Caco-2 (cell line): ENCODE results near the gene FAM174C. TPM values are rescaled to one million over a fixed set of nuclear protein-coding genes. Genes with fewer than 3 reads are reported as not detected.

Experiments
- BruUV-seq: library from RNA; stranded (reverse); fragments of 400-500 nt; replicated peaks from 2 replicates; lab custom pipeline; 2021; lab: Mats Ljungman, UMichigan
- CTCF ChIA-PET: fragments of 300-600 bp; sonication (Branson Sonifier 250); formaldehyde crosslinking; loops from one replicate; lab custom pipeline; 2022; ENCODE audit warnings: antibody characterized with exemption; lab: Charles Lee
- POLR2A ChIA-PET: fragments of 300-600 bp; sonication (Branson Sonifier 250); formaldehyde crosslinking; loops from one replicate; lab custom pipeline; 2022; ENCODE audit warnings: antibody characterized with exemption; lab: Charles Lee
- DNase-seq, 2 experiments: peaks; one replicate each; pipeline versions ENCODE4 v3.0.0 to v3.0.0-alpha.2; 2020 to 2022
- H3K27me3 ChIP-seq: replicated peaks from 2 replicates; pipeline ENCODE4 v1.6.0; 2011; ENCODE audit warnings: low read length; ENCODE audit not compliant: control insufficient read depth, insufficient read depth
- H3K36me3 ChIP-seq: 2 replicates; pipeline ENCODE4 v1.5.1; 2011; ENCODE audit warnings: low read length; ENCODE audit not compliant: control insufficient read depth, insufficient read depth
- H3K4me1 ChIP-seq: fragments of 250-450 bp; sonication (Bioruptor Pico); 2 replicates; pipeline ENCODE4 v1.5.1; 2020; ENCODE audit warnings: mild to moderate bottlenecking
- H3K4me3 ChIP-seq: 2 replicates; pipeline ENCODE4 v1.5.1; 2011; ENCODE audit warnings: low read depth, mild to moderate bottlenecking, control low read depth, low read length
- H3K9me3 ChIP-seq: fragments of 250-450 bp; sonication (Bioruptor Pico); 2 replicates; pipeline ENCODE4 v1.5.1; 2020; ENCODE audit warnings: mild to moderate bottlenecking, moderate library complexity
- H3K27ac Mint-ChIP-seq: one replicate; pipeline ENCODE4 v1.8.0; 2022; ENCODE audit warnings: mixed read lengths; ENCODE audit not compliant: unreplicated experiment
- H3K27me3 Mint-ChIP-seq: one replicate; pipeline ENCODE4 v1.8.0; 2022; ENCODE audit warnings: mixed read lengths; ENCODE audit not compliant: insufficient read depth, unreplicated experiment
- H3K36me3 Mint-ChIP-seq: one replicate; pipeline ENCODE4 v1.8.0; 2022; ENCODE audit warnings: mild to moderate bottlenecking, mixed read lengths; ENCODE audit not compliant: insufficient read depth, unreplicated experiment
- H3K4me1 Mint-ChIP-seq: one replicate; pipeline ENCODE4 v1.8.0; 2022; ENCODE audit warnings: low read depth, mixed read lengths; ENCODE audit not compliant: unreplicated experiment
- H3K4me3 Mint-ChIP-seq: one replicate; pipeline ENCODE4 v1.8.0; 2022; ENCODE audit warnings: mild to moderate bottlenecking, moderate library complexity, mixed read lengths; ENCODE audit not compliant: unreplicated experiment
- H3K9me3 Mint-ChIP-seq: one replicate; pipeline ENCODE4 v1.8.0; 2022; ENCODE audit warnings: mixed read lengths; ENCODE audit not compliant: unreplicated experiment
- CTCF ChIP-seq, 2 experiments: fragments of 200-600 bp in 1 of 2; IDR thresholded peaks; 1 replicate in 1 of 2; 2 replicates in 1 of 2; pipeline versions ENCODE4 v1.5.1 to v1.8.0; 2011 to 2022; ENCODE audit warnings: antibody characterized with exemption in 1 of 2, control low read depth in 1 of 2, inconsistent platforms in 1 of 2, low read depth in 1 of 2, low read length in 1 of 2, mild to moderate bottlenecking in 1 of 2, moderate library complexity in 1 of 2; ENCODE audit not compliant: insufficient read depth in 1 of 2, severe bottlenecking in 1 of 2, unreplicated experiment in 1 of 2
- intact Hi-C: fragments of 100-400 bp; cut with micrococcal nuclease; formaldehyde crosslinking; loops from one replicate; pipeline ENCODE4 v1.10.0; 2022; ENCODE audit not compliant: unreplicated experiment
- total RNA-seq: library from RNA; stranded (reverse); gene quantifications from 2 replicates; pipeline ENCODE4 v1.2.3, GENCODE V29; 2022

The FAM174C gene
- total RNA-seq, 1 experiment from 2014 or later, result 51.0 TPM

DNA sequence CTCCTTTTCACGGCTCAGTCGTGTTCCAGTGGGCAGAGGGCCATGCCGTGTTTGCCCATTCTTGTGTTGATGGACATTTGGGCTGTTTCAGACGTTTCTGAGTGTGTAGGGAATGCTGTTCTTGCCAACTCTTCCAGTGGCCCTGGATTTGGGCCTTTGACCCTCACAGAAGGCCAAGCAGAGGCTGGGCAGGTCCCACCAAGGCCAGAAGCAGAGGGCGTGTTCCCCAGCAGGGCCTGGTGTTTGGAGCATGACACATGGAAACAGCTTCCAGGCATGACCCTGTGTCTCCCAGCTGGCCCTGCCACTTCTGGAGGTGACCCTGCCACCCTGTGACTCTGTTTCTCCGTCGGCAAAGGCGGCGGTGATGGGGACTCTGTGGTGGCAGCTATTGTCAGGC lies 46.2 kb downstream of the FAM174C start:
- Histone ChIP-seq H3K4me3 (no peak overlapping the region), H3K9me3 (no peaks in the 10 kb centered on the region), H3K27me3 (no peaks in the 10 kb centered on the region), H3K36me3 (no peaks in the 10 kb centered on the region), H3K4me1 (peaks cover 11% of the 10 kb centered on the region; the same call in 1 of the 2 replicates)
- Mint-ChIP-seq H3K9me3 (no peaks in the 10 kb centered on the region), H3K36me3 (peaks cover 7% of the 10 kb centered on the region), H3K27ac (peak overlapping the region; percentile 76), H3K27me3 (no peaks in the 10 kb centered on the region), H3K4me1 (peaks cover 14% of the 10 kb centered on the region), H3K4me3 (no peak overlapping the region)
- no peak for TF ChIP-seq CTCF (IDR thresholded peaks at IDR 0.05; ENCODE audit: insufficient read depth in 1 of 2, low read depth in 1 of 2, low read length in 1 of 2, severe bottlenecking in 1 of 2, unreplicated experiment in 1 of 2)
- BruUV-seq, result no TSS peak
- ChIA-PET CTCF (interaction anchor here (0.6 kb wide), 1 partner anchor 27 kb away, joined by 3 read pairs; no protein-coding TSS in a partner anchor), POLR2A (no interaction called here)
- DNase-seq, result no peak
- intact Hi-C loops, result no loop called here

DNA sequence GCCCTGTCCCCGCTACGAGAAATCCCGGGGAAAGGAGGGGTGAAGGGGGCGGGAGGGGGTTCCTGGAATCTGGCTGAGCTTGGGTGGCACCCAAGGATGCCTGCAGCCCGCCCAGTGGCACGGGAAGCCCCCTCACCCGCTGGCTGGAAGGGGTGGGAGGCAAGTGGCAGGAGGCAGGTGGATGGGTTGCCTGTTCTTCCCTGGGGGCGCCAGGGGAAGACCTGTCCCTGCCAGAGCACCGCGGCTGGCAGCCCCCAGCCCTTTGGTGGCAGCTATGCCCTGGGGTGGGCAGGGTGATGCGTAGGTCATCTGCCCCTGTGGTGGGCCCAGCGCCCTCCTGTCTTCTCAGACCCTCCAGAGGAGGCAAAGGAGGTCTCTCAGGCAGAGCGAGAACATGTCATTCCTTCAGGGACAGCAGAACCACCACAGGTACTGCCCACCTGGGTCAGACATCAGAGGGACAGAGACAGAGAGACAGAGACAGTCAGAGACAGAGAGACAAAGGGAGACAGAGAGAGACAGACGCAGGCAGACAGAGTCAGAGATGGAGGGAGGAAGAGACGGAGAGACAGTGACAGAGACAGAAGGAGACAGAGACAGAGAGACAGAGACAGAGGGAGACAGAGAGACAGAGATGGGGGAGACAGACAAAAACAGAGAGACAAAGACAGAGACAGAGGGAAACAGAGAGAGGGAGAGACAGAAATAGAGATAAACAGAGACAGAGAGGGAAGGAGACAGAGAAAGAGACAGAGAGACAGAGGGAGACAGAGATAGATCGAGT lies 47.1 kb downstream of the FAM174C start:
- TF ChIP-seq CTCF (IDR thresholded peaks at IDR 0.05; ENCODE audit: insufficient read depth in 1 of 2, low read depth in 1 of 2, low read length in 1 of 2, severe bottlenecking in 1 of 2, unreplicated experiment in 1 of 2), result no peak
- Mint-ChIP-seq H3K4me1 (peaks cover 14% of the 10 kb centered on the region), H3K4me3 (peak overlapping the region; percentile 11), H3K9me3 (no peaks in the 10 kb centered on the region), H3K27ac (peak overlapping the region; percentile 20), H3K27me3 (no peaks in the 10 kb centered on the region), H3K36me3 (peaks cover 7% of the 10 kb centered on the region)
- Histone ChIP-seq H3K4me3 (no peak overlapping the region), H3K9me3 (no peaks in the 10 kb centered on the region), H3K27me3 (no peaks in the 10 kb centered on the region), H3K4me1 (peaks cover 11% of the 10 kb centered on the region; the same call in 1 of the 2 replicates), H3K36me3 (no peaks in the 10 kb centered on the region)
- DNase-seq, result no peak
- ChIA-PET CTCF (no interaction called here), POLR2A (no interaction called here)
- no TSS peak for BruUV-seq
- intact Hi-C loops, result no loop called here

DNA sequence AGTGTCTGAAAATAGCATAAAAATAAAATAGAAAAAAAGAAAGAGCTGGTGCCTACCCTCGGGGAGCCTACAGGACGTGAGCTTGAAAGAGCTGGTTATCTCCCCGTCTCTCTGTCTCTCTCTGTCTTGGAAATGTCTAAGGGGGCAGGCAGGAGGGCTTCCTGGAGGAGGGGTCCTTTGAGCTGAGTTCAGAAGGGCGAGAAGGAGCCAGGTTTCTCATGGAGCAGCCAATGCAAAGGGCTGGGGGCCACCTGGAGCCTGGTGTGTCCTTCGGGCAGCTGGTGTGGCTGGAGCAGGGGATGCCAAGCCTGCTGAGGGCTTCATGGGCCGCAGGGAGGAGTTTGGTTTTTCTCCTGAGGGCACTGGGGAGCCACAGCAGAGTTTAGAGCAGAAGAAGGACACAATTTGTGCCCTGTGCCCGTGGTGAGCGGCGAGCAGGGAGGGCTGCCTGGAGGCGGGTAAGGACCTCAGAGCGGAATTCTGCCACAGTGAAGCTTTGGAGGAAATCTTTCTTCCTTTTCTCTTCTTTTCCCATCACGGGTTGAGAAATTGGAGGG lies 49.0 kb downstream of the FAM174C start:
- Mint-ChIP-seq H3K4me1 (peaks cover 14% of the 10 kb centered on the region), H3K27ac (peak overlapping the region; percentile 94), H3K9me3 (no peaks in the 10 kb centered on the region), H3K27me3 (no peaks in the 10 kb centered on the region), H3K4me3 (peak overlapping the region; percentile 73), H3K36me3 (peaks cover 7% of the 10 kb centered on the region)
- intact Hi-C loops, result no loop called here
- TF ChIP-seq CTCF (IDR thresholded peaks at IDR 0.05; ENCODE audit: insufficient read depth in 1 of 2, low read depth in 1 of 2, low read length in 1 of 2, severe bottlenecking in 1 of 2, unreplicated experiment in 1 of 2), result no peak
- no peak for DNase-seq
- no peaks in the 10 kb centered on the region for H3K36me3 ChIP-seq
- BruUV-seq, result no TSS peak
- no peaks in the 10 kb centered on the region for H3K9me3 ChIP-seq
- ChIA-PET CTCF (no interaction called here), POLR2A (interaction anchor here (1.1 kb wide), 1 partner anchor 55 kb away, joined by 3 read pairs; the partner anchor contains the start of gene CIRBP)
- H3K4me3 ChIP-seq, result peak overlapping the region; percentile 57
- H3K27me3 ChIP-seq, result no peaks in the 10 kb centered on the region
- peaks cover 11% of the 10 kb centered on the region; the same call in 1 of the 2 replicates for H3K4me1 ChIP-seq
